ENCODE measurements around the gene PCNX3.

DNA sequence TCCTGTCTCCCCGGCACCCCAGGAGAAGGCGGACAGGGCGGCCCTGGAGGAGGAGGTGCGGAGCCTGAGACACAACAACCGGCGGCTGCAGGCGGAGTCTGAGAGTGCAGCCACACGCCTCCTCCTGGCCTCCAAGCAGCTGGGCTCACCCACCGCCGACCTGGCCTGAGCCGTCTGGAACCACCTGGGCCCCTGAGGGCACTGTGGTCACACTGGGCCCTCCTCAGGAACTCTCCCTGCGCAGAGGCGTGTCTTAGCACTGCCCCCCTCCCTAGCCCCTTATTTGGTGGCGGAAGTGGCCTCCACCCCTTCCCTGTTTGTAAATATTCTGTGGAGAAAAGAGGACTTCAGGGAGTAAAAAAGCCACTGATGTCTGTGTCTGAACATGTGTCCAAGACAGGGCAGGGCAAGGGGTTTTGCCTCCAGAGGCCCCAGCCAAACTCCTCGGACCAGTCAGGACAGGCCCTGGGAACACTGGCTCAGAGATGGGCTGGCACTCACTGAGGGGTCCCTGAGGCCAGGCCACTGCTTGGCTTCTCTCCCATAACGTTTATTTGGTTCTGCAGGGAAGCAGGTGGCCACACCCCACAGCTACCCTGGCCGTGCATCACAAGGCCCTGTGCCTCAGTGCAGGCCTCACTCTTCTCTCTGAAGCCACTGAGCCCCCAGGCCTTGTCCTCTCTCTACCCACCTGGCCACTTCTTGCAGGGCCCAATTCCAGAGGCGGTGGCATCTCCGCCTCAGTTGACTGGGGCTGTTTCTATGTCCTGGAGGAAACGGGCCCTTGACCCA is 35.2 kb downstream of the PCNX3 start:
- TF ChIP-seq NFIC (IDR thresholded peaks at IDR 0.05; ENCODE audit: low read length) (no peak), ARID2 (CRISPR knock-in tag; IDR thresholded peaks at IDR 0.05; ENCODE audit: borderline replicate concordance) (no peak), DNMT1 (CRISPR knock-in tag; IDR thresholded peaks at IDR 0.05) (no peak), DPF2 (CRISPR knock-in tag; IDR thresholded peaks at IDR 0.05; ENCODE audit: borderline replicate concordance, low read depth) (no peak), MEIS1 (CRISPR knock-in tag; IDR thresholded peaks at IDR 0.05; ENCODE audit: borderline replicate concordance) (no peak), ZNF772 (CRISPR knock-in tag; IDR thresholded peaks at IDR 0.05) (no peak), ZNF607 (CRISPR knock-in tag; IDR thresholded peaks at IDR 0.05; ENCODE audit: borderline replicate concordance) (no peak)
- TF ChIP-seq, protein P1, sequence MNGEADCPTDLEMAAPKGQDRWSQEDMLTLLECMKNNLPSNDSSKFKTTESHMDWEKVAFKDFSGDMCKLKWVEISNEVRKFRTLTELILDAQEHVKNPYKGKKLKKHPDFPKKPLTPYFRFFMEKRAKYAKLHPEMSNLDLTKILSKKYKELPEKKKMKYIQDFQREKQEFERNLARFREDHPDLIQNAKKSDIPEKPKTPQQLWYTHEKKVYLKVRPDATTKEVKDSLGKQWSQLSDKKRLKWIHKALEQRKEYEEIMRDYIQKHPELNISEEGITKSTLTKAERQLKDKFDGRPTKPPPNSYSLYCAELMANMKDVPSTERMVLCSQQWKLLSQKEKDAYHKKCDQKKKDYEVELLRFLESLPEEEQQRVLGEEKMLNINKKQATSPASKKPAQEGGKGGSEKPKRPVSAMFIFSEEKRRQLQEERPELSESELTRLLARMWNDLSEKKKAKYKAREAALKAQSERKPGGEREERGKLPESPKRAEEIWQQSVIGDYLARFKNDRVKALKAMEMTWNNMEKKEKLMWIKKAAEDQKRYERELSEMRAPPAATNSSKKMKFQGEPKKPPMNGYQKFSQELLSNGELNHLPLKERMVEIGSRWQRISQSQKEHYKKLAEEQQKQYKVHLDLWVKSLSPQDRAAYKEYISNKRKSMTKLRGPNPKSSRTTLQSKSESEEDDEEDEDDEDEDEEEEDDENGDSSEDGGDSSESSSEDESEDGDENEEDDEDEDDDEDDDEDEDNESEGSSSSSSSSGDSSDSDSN (CRISPR knock-in tag; IDR thresholded peaks at IDR 0.05): no peak
